ENCODE results near the gene CNTN6. TPM values are rescaled to one million over a fixed set of nuclear protein-coding genes. Genes with fewer than 3 reads are reported as not detected.

The CNTN6 gene
- total RNA-seq, 4 donors from 2014 or later: 7.7 to 16.4 (median 8.9) TPM

- H3K36me3 ChIP-seq: no peaks in the 10 kb centered on the region
- H3K4me3 ChIP-seq (replicated peaks in 1 of 3): no peak overlapping the region
- intact Hi-C loops (cut with DNase I): no loop called here
- 88 to 93% methylated on average over 14 to 19 of the region's 19 CpGs for WGBS, 2 donors
- no peaks in the 10 kb centered on the region for H3K27me3 ChIP-seq
- H3K27ac ChIP-seq: no peak overlapping the region
- H3K4me1 ChIP-seq: no peaks in the 10 kb centered on the region
- TF ChIP-seq CTCF (IDR thresholded peaks at IDR 0.05) (no peak), POLR2A (IDR thresholded peaks at IDR 0.05) (no peak)
- no peaks in the 10 kb centered on the region for H3K9me3 ChIP-seq
- DNase-seq: no peak
Measured at GRCh38 chr3:1394188-1394587, 301.4 kb downstream of the CNTN6 start.

GRCh38 chr3:1400571-1400970 lies 307.7 kb downstream of the CNTN6 start:
- Histone ChIP-seq H3K9me3 (no peaks in the 10 kb centered on the region), H3K27me3 (no peaks in the 10 kb centered on the region), H3K4me1 (no peaks in the 10 kb centered on the region), H3K4me3 (replicated peaks in 1 of 3) (no peak overlapping the region), H3K36me3 (no peaks in the 10 kb centered on the region), H3K27ac (no peak overlapping the region)
- DNase-seq: no peak
- TF ChIP-seq CTCF (IDR thresholded peaks at IDR 0.05) (no peak), POLR2A (IDR thresholded peaks at IDR 0.05) (no peak)
- intact Hi-C loops (cut with DNase I): no loop called here
- WGBS, 2 donors: 57 to 66% methylated on average over 3 of the region's 3 CpGs

GRCh38 chr3:1404270-1404962 lies 311.6 kb downstream of the CNTN6 start:
- H3K4me3 ChIP-seq (replicated peaks in 1 of 3): no peak overlapping the region
- no peaks in the 10 kb centered on the region for H3K27me3 ChIP-seq
- peak; percentile 3 to 8 for DNase-seq
- 54 to 72% methylated on average over 2 of the region's 2 CpGs for WGBS, 2 donors
- TF ChIP-seq CTCF (IDR thresholded peaks at IDR 0.05) (no peak), POLR2A (IDR thresholded peaks at IDR 0.05) (no peak)
- H3K36me3 ChIP-seq: no peaks in the 10 kb centered on the region
- H3K9me3 ChIP-seq: no peaks in the 10 kb centered on the region
- intact Hi-C loops (cut with DNase I): no loop called here
- no peak overlapping the region for H3K27ac ChIP-seq
- H3K4me1 ChIP-seq: no peaks in the 10 kb centered on the region

- H3K4me3 ChIP-seq (replicated peaks in 1 of 3): no peak overlapping the region
- H3K9me3 ChIP-seq: no peaks in the 10 kb centered on the region
- no peak for DNase-seq
- TF ChIP-seq CTCF (IDR thresholded peaks at IDR 0.05) (no peak), POLR2A (IDR thresholded peaks at IDR 0.05) (no peak)
- H3K36me3 ChIP-seq: no peaks in the 10 kb centered on the region
- no peaks in the 10 kb centered on the region for H3K27me3 ChIP-seq
- intact Hi-C loops (cut with DNase I): no loop called here
- no peaks in the 10 kb centered on the region for H3K4me1 ChIP-seq
- no peak overlapping the region for H3K27ac ChIP-seq
Measured at GRCh38 chr3:1406250-1406649, 313.4 kb downstream of the CNTN6 start.

- H3K4me1 ChIP-seq: no peaks in the 10 kb centered on the region
- DNase-seq: no peak
- no peak overlapping the region for H3K4me3 ChIP-seq (replicated peaks in 1 of 3)
- no peaks in the 10 kb centered on the region for H3K9me3 ChIP-seq
- no peaks in the 10 kb centered on the region for H3K27me3 ChIP-seq
- no peaks in the 10 kb centered on the region for H3K36me3 ChIP-seq
- H3K27ac ChIP-seq: no peak overlapping the region
- TF ChIP-seq POLR2A (IDR thresholded peaks at IDR 0.05) (no peak), CTCF (IDR thresholded peaks at IDR 0.05) (no peak)
- 66 to 77% methylated on average over 3 of the region's 3 CpGs for WGBS, 2 donors
- intact Hi-C loops (cut with DNase I): no loop called here
Measured at GRCh38 chr3:1421577-1421976, 328.8 kb downstream of the CNTN6 start.
